Astrocyte (in vitro differentiated cells and primary cell): ENCODE data around the gene FAM234B.

Experiments
- CTCF ChIP-seq: IDR thresholded peaks from 2 replicates; pipeline ENCODE4 v1.5.1; 2011; ENCODE audit warnings: low read depth, mild to moderate bottlenecking, inconsistent platforms, low read length, moderate library complexity; ENCODE audit not compliant: insufficient read depth
- EZH2 ChIP-seq: IDR thresholded peaks from 2 replicates; pipeline ENCODE4 v1.6.1; 2012; ENCODE audit warnings: mild to moderate bottlenecking, low read length, inconsistent platforms; ENCODE audit not compliant: insufficient read depth

DNA sequence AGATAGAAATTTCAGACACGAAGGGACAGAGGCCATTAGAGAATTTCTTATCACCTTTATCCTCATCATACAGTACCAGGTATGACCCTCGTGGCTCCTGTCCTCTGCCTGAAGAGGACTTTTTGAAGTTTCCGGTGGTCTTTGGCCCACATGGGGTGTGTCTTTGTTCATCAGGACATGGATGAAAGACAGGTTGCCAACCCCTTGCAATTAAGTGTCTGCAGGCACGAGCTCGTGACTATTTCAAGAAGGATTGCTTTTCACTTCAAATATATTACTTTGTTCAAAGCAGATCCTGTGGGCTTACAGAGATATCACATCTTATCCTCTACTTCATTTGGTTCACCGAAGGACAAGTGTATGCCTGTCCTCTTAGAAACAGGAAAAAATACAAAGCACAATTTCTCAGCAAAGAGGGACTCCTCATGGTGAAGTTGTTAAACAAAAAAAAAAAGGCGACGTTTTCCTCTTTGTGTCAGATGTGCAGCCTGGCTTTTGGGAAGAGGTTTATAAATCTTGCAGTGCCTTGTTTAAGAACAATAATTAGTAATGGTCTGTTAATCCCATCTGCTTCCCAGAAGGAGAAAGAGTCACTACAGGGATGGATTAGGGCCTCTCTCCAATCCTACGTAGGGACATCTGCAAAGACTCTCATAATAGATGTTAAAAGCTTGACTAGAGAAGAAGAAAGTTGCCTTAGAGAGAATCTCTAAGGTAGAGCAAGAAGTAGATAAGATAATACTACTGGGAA is 13.5 kb upstream of the FAM234B start:
- no peak for TF ChIP-seq CTCF
- no peak for TF ChIP-seq EZH2
